Subcutaneous abdominal adipose tissue (tissue), 5 donors: Measurements from ENCODE around the gene ALKBH8.
"Not testable (repeated sequence)": the region's sequence is repeated elsewhere in the genome, so short reads cannot be mapped to it uniquely, and the experiment has no call there.

Source experiments
- H3K27ac ChIP-seq: one replicate; pipeline ENCODE4 v1.7.0; 2013; ENCODE audit warnings: low read depth, mild to moderate bottlenecking, inconsistent platforms, low read length, moderate library complexity
- H3K27me3 ChIP-seq, 5 donors: one replicate each; pipeline ENCODE4 v1.7.0; 2013; ENCODE audit warnings: low read length in 5 of 5, inconsistent platforms in 1 of 5; ENCODE audit not compliant: control insufficient read depth in 5 of 5, insufficient read depth in 4 of 5
- H3K36me3 ChIP-seq, 5 donors: one replicate each; pipeline ENCODE4 v1.7.0; 2013; ENCODE audit warnings: low read length in 5 of 5; ENCODE audit not compliant: control insufficient read depth in 5 of 5, insufficient read depth in 5 of 5
- H3K4me1 ChIP-seq, 5 donors: one replicate each; pipeline ENCODE4 v1.7.0; 2013; ENCODE audit warnings: low read length in 5 of 5, mild to moderate bottlenecking in 3 of 5, moderate library complexity in 1 of 5; ENCODE audit not compliant: control insufficient read depth in 5 of 5, insufficient read depth in 5 of 5
- H3K4me3 ChIP-seq, 5 donors: one replicate each; pipeline ENCODE4 v1.7.0; 2013; ENCODE audit warnings: low read length in 5 of 5, low read depth in 1 of 5
- H3K9ac ChIP-seq, 5 donors: one replicate each; pipeline ENCODE4 v1.7.0; 2013; ENCODE audit warnings: low read length in 5 of 5, mild to moderate bottlenecking in 4 of 5, moderate library complexity in 3 of 5
- H3K9me3 ChIP-seq, 5 donors: one replicate each; pipeline ENCODE4 v1.7.0; 2013; ENCODE audit warnings: low read length in 5 of 5; ENCODE audit not compliant: control insufficient read depth in 5 of 5
- donor health status: healthy.
- donor health status: healthy.
- donor health status: healthy.
- donor health status: healthy.
- donor health status: healthy.

ALKBH8 gene

DNA sequence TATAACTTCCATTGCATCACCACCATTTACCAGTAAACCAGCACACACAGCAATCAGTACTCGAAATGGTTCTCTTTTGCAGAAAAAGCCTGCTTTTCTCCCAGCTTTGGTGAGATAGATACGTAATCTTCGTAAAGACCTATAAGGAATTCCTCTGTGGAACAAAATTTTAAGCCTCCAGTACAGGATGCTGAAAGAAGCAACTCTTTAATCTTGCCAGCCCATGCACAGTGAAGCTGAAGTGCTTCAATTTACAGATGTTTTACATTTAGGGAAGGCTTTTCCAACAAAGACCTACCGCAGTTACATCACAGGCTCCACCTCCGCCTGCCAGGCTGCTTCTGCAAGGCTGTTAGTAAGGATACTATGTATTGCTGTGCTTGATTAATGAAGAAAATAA lies 27.3 kb upstream of the ALKBH8 start:
- Histone ChIP-seq H3K9me3 (no peaks in the 10 kb centered on the region), H3K27me3 (peaks cover 28 to 49% (median 42%) of the 10 kb centered on the region in 5 donors), H3K27ac (no peak overlapping the region), H3K4me1 (peaks cover 0 to 20% (median 18%) of the 10 kb centered on the region in 5 donors), H3K36me3 (no peaks in the 10 kb centered on the region), H3K4me3 (no peak overlapping the region), H3K9ac (no peak overlapping the region)

DNA sequence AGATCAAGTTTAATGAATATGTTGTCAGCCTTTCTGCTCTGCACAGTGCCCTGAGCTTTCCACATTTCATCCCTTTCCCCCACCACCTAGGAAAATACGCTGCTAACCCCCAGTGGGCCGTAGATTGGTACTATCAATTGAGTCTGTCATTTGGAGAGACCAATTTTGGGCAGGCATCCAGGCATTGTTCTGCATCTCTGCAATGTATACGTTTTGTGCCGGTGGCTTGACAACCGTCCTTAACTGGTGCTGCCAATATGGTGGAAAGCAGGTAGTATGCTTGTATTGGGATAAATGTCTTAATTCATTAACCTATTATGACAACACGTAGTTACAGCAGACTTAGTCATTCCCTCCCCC lies 26.7 kb upstream of the ALKBH8 start:
- H3K27ac ChIP-seq: no peak overlapping the region
- H3K27me3 ChIP-seq: peaks cover 28 to 51% (median 42%) of the 10 kb centered on the region in 5 donors
- no peaks in the 10 kb centered on the region for H3K36me3 ChIP-seq
- peak overlapping the region in 1 of 5 donors; percentile 53 for H3K4me3 ChIP-seq
- no peak overlapping the region for H3K9ac ChIP-seq
- peaks cover 0 to 20% (median 18%) of the 10 kb centered on the region in 5 donors for H3K4me1 ChIP-seq
- H3K9me3 ChIP-seq: no peaks in the 10 kb centered on the region

- peak overlapping the region in 2 of 5 donors; percentile 29 to 46 for H3K9ac ChIP-seq
These were observed 26.1 kb upstream of the ALKBH8 start for GRCh38 chr11:107591378-107592230.

DNA sequence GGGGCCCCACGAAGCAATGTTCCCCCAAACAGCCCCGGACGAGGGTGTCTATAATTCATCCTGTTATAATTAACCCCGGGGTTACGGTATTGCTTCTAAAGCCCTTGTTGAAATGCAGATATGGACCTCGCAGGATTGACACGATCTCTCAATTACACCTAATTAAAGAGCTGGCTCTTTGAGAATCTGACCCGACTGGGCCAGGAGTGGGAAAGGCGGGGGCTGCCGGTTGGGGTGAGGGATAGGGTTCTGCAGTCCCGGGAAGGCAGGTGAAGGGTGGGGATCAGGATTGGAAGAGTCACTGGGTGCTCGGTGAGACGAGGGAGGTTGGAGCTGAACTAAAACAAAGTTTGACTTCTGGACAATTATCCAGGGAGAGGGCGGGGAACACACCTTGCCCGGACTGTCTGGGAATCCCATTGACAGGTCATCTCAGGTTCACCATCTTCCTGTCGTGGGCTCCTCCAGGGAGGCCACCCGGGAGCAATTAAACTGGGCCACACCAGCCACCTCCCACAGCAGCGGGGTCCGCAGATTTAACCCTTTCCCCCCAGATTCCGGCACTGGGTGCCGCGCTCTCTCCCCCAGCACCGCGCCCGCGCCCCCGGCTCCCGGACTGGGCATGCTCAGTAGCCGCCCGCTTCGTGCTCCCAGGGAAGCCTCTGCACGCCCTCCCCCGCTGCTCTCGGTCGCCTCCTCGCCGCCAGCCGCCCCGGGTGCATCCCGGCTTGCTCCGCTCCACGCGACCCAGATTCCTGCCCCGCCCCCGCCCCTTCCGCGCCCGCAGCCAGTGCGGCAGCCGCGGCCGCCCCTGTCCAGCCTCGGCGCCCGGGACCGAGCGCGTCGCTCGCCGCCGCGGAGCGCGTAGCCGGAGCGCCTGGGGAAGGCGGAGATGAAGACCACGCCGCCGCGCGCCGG lies 25.2 kb upstream of the ALKBH8 start, which contains the start of gene ELMOD1:
Gene ELMOD1, plus strand, starts transcription at position 688 of the 918 bp plus-strand sequence. CDS start 27,043 bp downstream, outside the sequence.
- Histone ChIP-seq H3K9ac (peak within 1 kb of the TSS in 2 of 5 donors; percentile 29 to 46), H3K9me3 (no peaks in the 10 kb centered on the region), H3K27me3 (peaks cover 28 to 51% (median 42%) of the 10 kb centered on the region in 5 donors)

More at GRCh38 chr11:107591378-107592230, 26.1 kb upstream of the ALKBH8 start:
- H3K27ac ChIP-seq: no peak overlapping the region
- no peaks in the 10 kb centered on the region for H3K9me3 ChIP-seq
- H3K4me3 ChIP-seq: peak overlapping the region; percentile 63 to 89 (median 84)
- peaks cover 28 to 51% (median 42%) of the 10 kb centered on the region in 5 donors for H3K27me3 ChIP-seq
- H3K36me3 ChIP-seq: no peaks in the 10 kb centered on the region
- H3K4me1 ChIP-seq: peaks cover 0 to 20% (median 18%) of the 10 kb centered on the region in 5 donors

DNA sequence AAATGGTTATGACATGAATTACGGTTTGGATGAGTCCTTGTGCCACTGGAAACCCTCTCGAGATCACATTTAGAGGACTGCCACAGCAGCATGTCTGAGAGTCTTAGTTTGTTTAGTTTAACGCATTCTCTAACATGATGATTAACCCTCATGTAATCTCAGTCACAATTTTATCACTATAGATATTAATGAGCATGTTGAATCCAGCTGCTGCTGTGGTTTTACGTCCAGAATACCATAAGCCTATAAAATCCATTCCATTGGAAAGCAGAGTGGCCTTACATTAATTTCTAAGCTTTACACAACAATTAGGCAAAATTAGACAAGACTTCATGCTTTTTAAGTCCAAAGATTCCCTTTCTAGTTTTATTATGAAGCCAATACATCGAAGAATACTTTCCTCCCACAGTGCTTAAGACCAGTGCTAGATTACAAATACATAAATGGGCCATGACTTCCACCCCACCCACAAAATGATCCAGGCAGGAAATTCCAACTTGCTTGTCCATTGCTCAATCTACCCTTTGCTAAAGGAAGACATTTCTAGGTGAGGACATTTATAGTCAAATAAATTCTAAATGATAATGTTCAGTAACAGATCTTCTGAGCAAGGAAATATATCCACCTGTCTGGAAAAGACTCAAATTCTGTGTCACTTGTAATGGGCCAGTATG lies 21.9 kb upstream of the ALKBH8 start:
- Histone ChIP-seq H3K4me3 (no peak overlapping the region), H3K4me1 (peaks cover 0 to 20% (median 18%) of the 10 kb centered on the region in 5 donors), H3K9me3 (no peaks in the 10 kb centered on the region), H3K27me3 (peaks cover 12 to 34% (median 30%) of the 10 kb centered on the region in 5 donors), H3K27ac (no peak overlapping the region), H3K9ac (no peak overlapping the region), H3K36me3 (no peaks in the 10 kb centered on the region)

More for the DNA sequence above, 25.2 kb upstream of the ALKBH8 start, which contains the start of gene ELMOD1:
- Histone ChIP-seq H3K27ac (no peak within 1 kb of the TSS), H3K4me3 (peak within 1 kb of the TSS; percentile 63 to 89 (median 84)), H3K36me3 (no peaks in the 10 kb centered on the region), H3K4me1 (peaks cover 0 to 20% (median 18%) of the 10 kb centered on the region in 5 donors)

DNA sequence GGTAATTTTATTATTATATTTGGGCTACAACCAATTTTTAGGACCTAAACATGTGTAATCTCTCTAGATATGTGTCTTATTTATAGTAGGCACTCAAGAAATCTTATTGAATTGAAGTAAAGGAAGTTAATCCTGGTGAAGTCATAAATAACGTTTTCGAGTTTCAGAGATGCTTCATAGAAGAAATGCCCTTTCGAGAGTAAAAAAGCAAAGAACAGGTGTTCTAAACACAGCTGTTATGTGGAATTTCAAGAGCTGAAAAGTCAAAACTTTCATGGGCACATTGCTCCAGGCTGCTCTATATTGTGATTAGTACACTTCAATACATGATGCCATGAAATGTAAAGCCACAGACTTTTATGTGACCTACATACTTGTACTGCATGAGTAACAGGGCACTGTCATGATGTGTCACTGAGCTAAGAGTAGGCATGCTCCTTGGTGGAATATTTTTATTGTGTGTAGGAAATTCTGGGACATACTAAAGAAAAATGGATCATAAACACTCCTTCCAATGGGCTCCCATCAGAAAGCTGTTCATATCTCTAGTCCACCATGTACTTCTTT lies 18.2 kb upstream of the ALKBH8 start:
- no peaks in the 10 kb centered on the region for H3K9me3 ChIP-seq
- no peaks in the 10 kb centered on the region for H3K4me1 ChIP-seq
- H3K27me3 ChIP-seq: peaks cover 0 to 9% (median 7%) of the 10 kb centered on the region in 5 donors
- H3K36me3 ChIP-seq: no peaks in the 10 kb centered on the region
- H3K4me3 ChIP-seq: no peak overlapping the region
- no peak overlapping the region for H3K9ac ChIP-seq
- H3K27ac ChIP-seq: no peak overlapping the region

DNA sequence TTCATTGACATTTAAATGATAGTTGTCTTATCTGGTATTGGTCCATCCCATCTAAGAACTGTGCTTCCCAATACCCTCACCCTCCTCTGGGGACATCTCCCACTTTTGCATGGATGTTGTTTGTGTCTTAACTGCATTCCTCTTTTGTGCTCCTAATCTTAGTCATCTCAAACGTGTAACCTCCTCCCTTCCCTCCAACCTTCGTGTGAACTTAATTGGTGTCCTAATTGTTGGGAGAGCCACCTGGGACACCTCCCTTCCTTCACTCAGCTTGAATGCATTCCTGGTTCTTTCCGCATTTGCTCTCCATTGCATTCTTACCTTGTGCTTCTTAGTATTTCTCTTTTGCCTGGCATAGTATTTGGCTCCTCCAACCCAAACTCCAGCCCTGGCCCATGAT lies 15.6 kb upstream of the ALKBH8 start:
- no peak overlapping the region for H3K4me3 ChIP-seq
- no peak overlapping the region for H3K27ac ChIP-seq
- no peaks in the 10 kb centered on the region for H3K9me3 ChIP-seq
- no peaks in the 10 kb centered on the region for H3K27me3 ChIP-seq
- no peaks in the 10 kb centered on the region for H3K4me1 ChIP-seq
- no peak overlapping the region for H3K9ac ChIP-seq
- H3K36me3 ChIP-seq: no peaks in the 10 kb centered on the region

- not testable (repeated sequence) for H3K27ac ChIP-seq, H3K9ac ChIP-seq, H3K36me3 ChIP-seq, H3K27me3 ChIP-seq, H3K4me3 ChIP-seq, H3K4me1 ChIP-seq, H3K9me3 ChIP-seq
These were observed 13.6 kb upstream of the ALKBH8 start for GRCh38 chr11:107579169-107579568.

GRCh38 chr11:107577346-107577711 lies 11.8 kb upstream of the ALKBH8 start:
- Histone ChIP-seq H3K27me3 (no peaks in the 10 kb centered on the region), H3K9me3 (no peaks in the 10 kb centered on the region), H3K9ac (no peak overlapping the region), H3K4me3 (no peak overlapping the region), H3K36me3 (no peaks in the 10 kb centered on the region), H3K27ac (no peak overlapping the region), H3K4me1 (no peaks in the 10 kb centered on the region)
